Small intestine (tissue), 7 donors: ENCODE data around the gene OLA1. TPM values are rescaled to one million over a fixed set of nuclear protein-coding genes. Genes with fewer than 3 reads are reported as not detected.

Experiments used
- DNase-seq, 2 donors: peaks; one replicate each; pipeline versions ENCODE4 v3.0.0 to v3.0.0-alpha.2; 2013
- FAIRE-seq: peaks from 2 replicates; lab custom pipeline; 2012; peaks lifted over from hg19 to GRCh38; lab: Jason Lieb, UNC
- H3K27ac ChIP-seq, 3 donors: one replicate each; pipeline ENCODE4 v1.5.1; 2013; ENCODE audit warnings: low read length in 2 of 3, mild to moderate bottlenecking in 2 of 3, control low read depth in 1 of 3, inconsistent platforms in 1 of 3, low read depth in 1 of 3, moderate library complexity in 1 of 3
- H3K27me3 ChIP-seq, 3 donors: one replicate each; pipeline ENCODE4 v1.6.1; 2013; ENCODE audit warnings: low read length in 3 of 3, inconsistent platforms in 1 of 3; ENCODE audit not compliant: control insufficient read depth in 3 of 3, insufficient read depth in 3 of 3
- H3K36me3 ChIP-seq, 3 donors: one replicate each; pipeline ENCODE4 v1.6.1; 2013; ENCODE audit warnings: low read length in 3 of 3, inconsistent platforms in 1 of 3, low read depth in 1 of 3, mild to moderate bottlenecking in 1 of 3, moderate library complexity in 1 of 3; ENCODE audit not compliant: control insufficient read depth in 3 of 3, insufficient read depth in 2 of 3
- H3K4me1 ChIP-seq, 3 donors: one replicate each; pipeline ENCODE4 v1.6.1; 2013; ENCODE audit warnings: low read length in 2 of 3, inconsistent platforms in 1 of 3, low read depth in 1 of 3, mild to moderate bottlenecking in 1 of 3, moderate library complexity in 1 of 3; ENCODE audit not compliant: control insufficient read depth in 3 of 3, insufficient read depth in 2 of 3
- H3K4me3 ChIP-seq, 3 donors: one replicate each; pipeline ENCODE4 v1.5.1; 2013; ENCODE audit warnings: low read length in 3 of 3, control low read depth in 1 of 3, inconsistent platforms in 1 of 3, low read depth in 1 of 3, mild to moderate bottlenecking in 1 of 3, moderate library complexity in 1 of 3
- H3K9me3 ChIP-seq, 2 donors: one replicate each; pipeline ENCODE4 v1.6.1; 2013; ENCODE audit warnings: low read depth in 1 of 2, low read length in 1 of 2; ENCODE audit not compliant: control insufficient read depth in 2 of 2, insufficient read depth in 1 of 2
- WGBS, 3 donors: extraction: QIAGEN DNeasy Blood & Tissue Kit; methylation state at CpG; one replicate each; pipeline ENCODE4 v1.1.7; 2013; 5-methylcytosine and 5-hydroxymethylcytosine counted together
- polyA plus RNA-seq, 4 donors: library from polyadenylated mRNA; stranded (reverse) in 3 of 4; unstranded in 1 of 4; fragments of 200-250 nt in 3 of 4; fragments of 120-200 nt in 1 of 4; gene quantifications; one replicate each; pipeline versions ENCODE4 v1.2.1 to v1.2.3, GENCODE V29; 2013
- donor health status: healthy with polysubstance abuse.
- donor health status: control.
- donor health status: control.
- donor health status: Bipolar disorder and iron deficiency.
- donor health status: healthy.

The OLA1 gene
- polyA plus RNA-seq, 4 donors: 60.3 to 148 (median 92.0) TPM

- H3K4me1 ChIP-seq: peaks cover under 1 to 2% (median 2%) of the 10 kb centered on the region in 3 donors
- no peak overlapping the region for H3K4me3 ChIP-seq
- no peaks in the 10 kb centered on the region for H3K27me3 ChIP-seq
- no peaks in the 10 kb centered on the region for H3K36me3 ChIP-seq
- no peak overlapping the region for H3K27ac ChIP-seq
- peaks cover 0 to 5% of the 10 kb centered on the region in 2 donors for H3K9me3 ChIP-seq
- 80 to 95% (median 90%) methylated on average over 3 of the region's 3 CpGs for WGBS, 3 donors
- no peak for DNase-seq
- no peak for FAIRE-seq
Observed at GRCh38 chr2:174044556-174044955, 203.8 kb downstream of the OLA1 start.

GRCh38 chr2:174040417-174040701 lies 208.0 kb downstream of the OLA1 start:
- H3K9me3 ChIP-seq: no peaks in the 10 kb centered on the region
- FAIRE-seq (no peak), DNase-seq (no peak)
- no peaks in the 10 kb centered on the region for H3K36me3 ChIP-seq
- 85 to 96% (median 89%) methylated on average over 2 of the region's 2 CpGs for WGBS, 3 donors
- no peaks in the 10 kb centered on the region for H3K27me3 ChIP-seq
- peaks cover 2 to 4% (median 3%) of the 10 kb centered on the region in 3 donors for H3K4me1 ChIP-seq
- H3K4me3 ChIP-seq: no peak overlapping the region
- H3K27ac ChIP-seq: no peak overlapping the region

GRCh38 chr2:174039551-174040416 lies 208.5 kb downstream of the OLA1 start:
- DNase-seq (peak; percentile 85 to 94), FAIRE-seq (no peak)
- peaks cover 2 to 4% (median 3%) of the 10 kb centered on the region in 3 donors for H3K4me1 ChIP-seq
- no peaks in the 10 kb centered on the region for H3K27me3 ChIP-seq
- H3K4me3 ChIP-seq: no peak overlapping the region
- WGBS, 3 donors: 31 to 45% (median 42%) methylated on average over 16 of the region's 16 CpGs
- H3K27ac ChIP-seq: peak overlapping the region; percentile 54 to 86 (median 70)
- no peaks in the 10 kb centered on the region for H3K36me3 ChIP-seq
- H3K9me3 ChIP-seq: no peaks in the 10 kb centered on the region

GRCh38 chr2:174038462-174038861 lies 209.9 kb downstream of the OLA1 start:
- DNase-seq: no peak
- no peak for FAIRE-seq
- Histone ChIP-seq H3K4me3 (no peak overlapping the region), H3K27me3 (no peaks in the 10 kb centered on the region), H3K36me3 (no peaks in the 10 kb centered on the region), H3K27ac (peak overlapping the region in 1 of 3 donors; percentile 6), H3K9me3 (no peaks in the 10 kb centered on the region), H3K4me1 (peaks cover 2 to 4% (median 3%) of the 10 kb centered on the region in 3 donors)
- WGBS, 3 donors: 69 to 88% (median 71%) methylated on average over 2 of the region's 2 CpGs

GRCh38 chr2:174036825-174037224 lies 211.5 kb downstream of the OLA1 start:
- no peak for FAIRE-seq

GRCh38 chr2:174035981-174036742 lies 212.2 kb downstream of the OLA1 start:
- H3K27ac ChIP-seq: peak overlapping the region in 1 of 3 donors; percentile 72
- H3K4me1 ChIP-seq: peaks cover 2 to 10% (median 3%) of the 10 kb centered on the region in 3 donors
- FAIRE-seq (no peak), DNase-seq (no peak)
- 65 to 86% (median 82%) methylated on average over 12 of the region's 12 CpGs for WGBS, 3 donors
- no peaks in the 10 kb centered on the region for H3K36me3 ChIP-seq
- no peaks in the 10 kb centered on the region for H3K27me3 ChIP-seq
- H3K9me3 ChIP-seq: no peaks in the 10 kb centered on the region
- H3K4me3 ChIP-seq: no peak overlapping the region

More at GRCh38 chr2:174036825-174037224, 211.5 kb downstream of the OLA1 start:
- no peaks in the 10 kb centered on the region for H3K36me3 ChIP-seq
- H3K9me3 ChIP-seq: no peaks in the 10 kb centered on the region
- peak overlapping the region in 1 of 3 donors; percentile 24 for H3K27ac ChIP-seq
- no peak overlapping the region for H3K4me3 ChIP-seq
- no peak for DNase-seq
- H3K4me1 ChIP-seq: peaks cover 2 to 10% (median 3%) of the 10 kb centered on the region in 3 donors
- no peaks in the 10 kb centered on the region for H3K27me3 ChIP-seq

- Histone ChIP-seq H3K9me3 (no peaks in the 10 kb centered on the region), H3K27me3 (no peaks in the 10 kb centered on the region), H3K36me3 (no peaks in the 10 kb centered on the region), H3K4me1 (peaks cover 2 to 10% (median 3%) of the 10 kb centered on the region in 3 donors), H3K4me3 (no peak overlapping the region), H3K27ac (no peak overlapping the region)
- WGBS, 3 donors: 83 to 87% (median 84%) methylated on average over 3 of the region's 3 CpGs
- no peak for FAIRE-seq
- no peak for DNase-seq
Observed at GRCh38 chr2:174035117-174035635, 213.2 kb downstream of the OLA1 start.

- DNase-seq (no peak), FAIRE-seq (no peak)
- H3K27ac ChIP-seq: no peak overlapping the region
Observed at GRCh38 chr2:174033163-174033550, 215.2 kb downstream of the OLA1 start.

More at GRCh38 chr2:174033163-174033550, 215.2 kb downstream of the OLA1 start:
- peaks cover 0 to 9% (median 2%) of the 10 kb centered on the region in 3 donors for H3K4me1 ChIP-seq
- H3K36me3 ChIP-seq: no peaks in the 10 kb centered on the region
- no peaks in the 10 kb centered on the region for H3K9me3 ChIP-seq
- H3K4me3 ChIP-seq: no peak overlapping the region
- WGBS, 3 donors: 87 to 96% (median 94%) methylated on average over 2 of the region's 2 CpGs
- H3K27me3 ChIP-seq: no peaks in the 10 kb centered on the region
